Measurements from ENCODE around the gene EXTL1.

The EXTL1 gene

DNA sequence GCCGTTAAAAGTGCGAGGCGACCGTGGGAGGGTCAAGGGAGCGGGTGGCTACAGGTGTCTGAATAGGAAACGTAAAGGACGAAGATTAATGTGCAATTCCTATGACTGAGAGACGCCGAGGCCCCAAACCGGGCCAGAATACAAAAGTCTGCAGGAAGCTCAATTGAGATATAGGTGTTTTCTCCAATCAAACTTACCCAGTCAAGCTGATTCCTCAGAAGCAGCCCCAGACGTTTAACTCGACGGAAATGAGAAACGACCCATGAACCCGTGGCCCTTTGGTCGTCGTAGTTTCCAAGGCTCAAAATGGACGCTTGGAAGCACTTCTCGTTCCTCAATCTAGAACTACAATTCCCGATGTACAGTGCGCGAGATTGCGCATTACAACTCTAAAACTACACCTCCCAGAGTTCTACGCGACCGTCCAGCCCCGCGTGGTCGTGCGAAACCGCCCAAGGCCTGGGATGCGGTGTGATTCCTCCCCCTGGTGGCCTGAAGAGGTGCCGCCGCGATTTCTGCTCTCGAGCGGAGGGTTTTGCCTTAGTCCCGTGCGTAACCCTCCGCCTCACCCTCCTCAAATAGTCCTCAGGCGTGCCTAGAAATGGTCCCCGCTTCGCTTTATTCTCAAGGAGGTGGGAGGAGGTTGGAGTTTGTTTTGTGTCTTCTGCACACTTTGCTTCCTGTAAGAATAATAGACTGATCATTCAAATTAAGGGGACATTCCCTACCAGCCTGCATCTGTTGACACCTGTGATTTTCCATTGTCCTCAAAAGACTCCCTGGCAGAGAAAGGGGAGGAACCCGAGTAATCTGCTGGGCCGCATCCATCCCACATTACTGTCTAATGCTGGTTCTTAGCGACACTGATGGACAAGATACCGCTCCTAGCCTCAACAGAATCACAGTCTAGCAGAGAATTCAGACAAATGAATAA, 23.5 kb upstream of the EXTL1 start, which contains the start of gene PAFAH2:
Gene PAFAH2, minus strand, starts transcription at position 236 of the 934 bp plus-strand sequence. CDS start 7,247 bp downstream, outside the sequence.
- DNase-seq: peak; percentile 97

DNA sequence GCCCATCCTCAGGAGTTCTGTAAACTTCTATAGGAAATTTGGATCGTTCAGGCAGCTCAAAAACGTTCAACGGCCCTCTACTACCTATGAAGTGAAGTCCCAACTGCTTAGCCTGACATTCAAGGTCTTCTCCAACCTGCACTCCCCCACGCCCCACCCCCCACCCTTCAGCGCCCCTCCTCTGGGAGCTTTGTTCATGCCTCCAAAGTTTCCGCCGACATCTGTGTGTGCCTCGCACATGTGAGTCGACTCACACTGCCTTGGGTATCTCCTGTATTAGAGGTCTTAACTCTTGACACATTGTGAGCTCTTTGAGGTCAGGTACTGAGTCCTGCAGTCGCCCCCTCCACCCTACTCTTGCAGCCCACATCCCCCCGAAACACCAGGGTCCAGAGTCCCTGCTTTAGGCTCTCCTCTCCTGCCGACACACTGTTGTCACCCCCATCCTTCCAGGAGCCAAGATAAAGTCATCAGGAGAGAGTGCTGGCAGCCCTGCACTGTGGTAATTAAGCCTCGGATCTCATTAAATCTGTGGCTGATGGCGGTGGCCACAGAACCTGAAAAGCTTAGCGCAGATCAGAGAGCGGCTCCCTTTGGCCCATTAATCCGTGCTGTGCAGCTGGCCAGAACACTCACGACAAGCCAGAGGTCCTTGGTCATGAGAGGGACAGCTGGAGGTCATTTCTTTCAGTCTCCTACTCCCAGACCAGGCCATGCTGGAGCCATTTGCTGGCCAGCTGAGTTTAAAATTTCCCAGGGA, 22.4 kb upstream of the EXTL1 start:
- no peak for DNase-seq

DNA sequence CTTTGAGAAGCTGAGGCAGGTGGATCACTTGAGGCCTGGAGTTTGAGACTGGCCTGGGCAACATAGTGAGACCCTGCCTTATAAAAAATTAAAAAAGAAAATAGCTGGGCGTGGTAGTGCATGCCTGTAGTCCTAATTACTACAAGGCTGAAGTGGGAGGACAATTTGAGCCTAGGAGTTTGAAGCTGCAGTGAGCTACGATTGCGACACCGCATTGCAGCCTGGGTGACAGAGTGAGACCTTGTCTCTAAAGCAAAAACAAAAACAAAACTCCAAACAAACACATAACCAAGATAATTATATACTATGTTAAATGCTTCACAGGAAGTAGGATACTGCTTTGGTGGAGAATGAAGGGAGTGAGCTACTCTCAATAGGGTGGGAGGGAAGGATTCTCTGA, 18.3 kb upstream of the EXTL1 start:
- no peak for DNase-seq

DNA sequence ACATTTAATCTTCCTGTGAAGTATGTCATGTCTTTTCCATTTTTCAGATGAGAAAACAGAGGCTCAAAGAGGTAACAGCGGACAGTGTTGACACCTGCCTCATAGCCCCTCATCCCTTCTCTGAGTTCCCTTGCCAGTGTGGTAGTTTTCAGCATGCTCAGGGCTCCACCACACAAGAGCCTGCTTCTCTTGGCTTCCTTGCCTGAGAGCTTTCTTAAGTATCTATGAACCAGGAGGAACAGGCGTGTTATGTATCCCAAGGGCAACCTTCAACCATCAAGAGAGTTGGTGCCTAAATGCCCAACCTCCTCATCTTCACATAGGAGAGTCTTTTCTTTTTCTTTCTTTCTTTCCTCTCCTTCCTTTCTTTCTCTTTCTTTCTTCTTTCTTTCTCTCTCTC, 17.8 kb upstream of the EXTL1 start:
- no peak for DNase-seq

DNA sequence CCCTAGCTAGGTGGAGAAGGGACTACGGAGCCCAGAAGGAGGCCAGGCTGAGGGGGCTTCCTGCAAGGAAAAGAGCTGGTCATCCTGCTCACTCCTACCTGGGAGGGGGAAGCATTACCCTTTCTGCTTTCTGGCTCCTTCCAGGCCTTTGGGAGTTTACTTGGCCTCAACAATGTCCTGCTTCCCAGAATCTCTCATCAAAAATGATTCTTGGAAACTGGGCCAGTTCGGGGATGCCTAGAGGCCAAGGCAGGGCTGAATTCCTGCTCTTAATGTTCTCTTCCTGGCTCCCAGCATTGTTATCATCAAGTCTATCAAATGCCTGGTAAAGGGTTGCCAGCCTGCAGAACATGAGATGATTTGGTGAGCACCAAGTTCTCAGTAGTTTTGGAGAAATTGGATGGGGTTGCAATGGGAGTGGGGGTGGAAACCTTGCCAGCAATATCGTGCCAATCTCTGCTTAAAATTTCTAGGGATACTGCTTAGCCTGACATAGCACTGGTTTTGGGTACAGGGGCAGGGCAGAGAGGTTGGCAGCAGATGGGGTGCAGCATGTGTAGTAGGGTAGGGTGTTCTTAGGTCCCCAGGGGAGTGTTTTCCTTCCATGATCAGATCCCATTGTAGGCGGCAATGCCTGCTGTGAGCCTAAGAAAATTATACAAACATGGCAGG, 16.0 kb upstream of the EXTL1 start:
- no peak for DNase-seq

DNA sequence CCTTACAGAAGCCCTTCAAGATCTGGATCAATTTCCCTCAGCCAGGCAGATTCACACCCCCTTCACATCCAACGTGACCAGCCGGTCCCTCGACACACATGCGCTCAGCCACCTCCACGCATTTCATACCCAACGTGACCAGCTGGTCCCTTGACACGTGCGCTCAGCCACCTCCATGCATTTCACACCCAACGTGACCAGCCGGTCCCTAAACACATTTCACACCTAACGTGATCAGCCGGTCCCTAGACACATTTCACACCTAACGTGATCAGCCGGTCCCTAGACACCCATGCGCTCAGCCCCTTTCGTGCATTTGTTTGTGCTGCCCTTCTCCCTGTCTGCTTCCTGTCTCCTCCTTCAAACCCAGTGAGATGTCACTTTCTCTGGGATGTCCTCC, 14.9 kb upstream of the EXTL1 start:
- DNase-seq: no peak

DNA sequence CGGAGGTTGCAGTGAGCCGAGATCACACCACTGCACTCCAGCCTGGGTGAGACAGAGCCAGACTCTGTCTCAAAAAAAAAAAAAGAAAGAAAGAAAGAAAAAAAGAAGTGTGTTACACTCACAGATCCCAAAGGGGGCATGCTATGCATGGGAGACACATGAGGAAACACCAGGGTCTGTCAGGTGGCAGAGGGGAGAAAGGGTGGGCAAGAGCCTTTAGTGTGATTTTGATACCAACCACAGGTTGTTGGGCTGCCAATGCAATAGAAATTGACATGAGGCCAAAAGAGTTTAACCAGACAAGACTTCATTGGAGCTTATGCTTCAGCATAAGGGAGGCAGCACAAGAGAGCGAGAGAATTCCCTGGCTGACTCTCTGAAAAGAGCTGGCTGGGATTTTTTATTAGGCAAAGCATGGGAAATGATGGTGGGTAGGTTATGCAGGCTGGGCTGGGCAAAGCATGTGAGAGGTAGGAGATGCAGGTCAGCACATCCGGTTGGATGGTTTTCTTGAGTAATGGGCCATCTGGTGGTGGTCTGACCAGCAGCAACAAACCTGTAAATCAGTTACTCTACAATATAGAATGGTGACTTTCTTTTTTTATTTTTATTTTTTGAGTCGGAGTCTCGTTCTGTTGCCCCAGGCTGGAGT, 11.7 kb upstream of the EXTL1 start:
- DNase-seq: no peak

DNA sequence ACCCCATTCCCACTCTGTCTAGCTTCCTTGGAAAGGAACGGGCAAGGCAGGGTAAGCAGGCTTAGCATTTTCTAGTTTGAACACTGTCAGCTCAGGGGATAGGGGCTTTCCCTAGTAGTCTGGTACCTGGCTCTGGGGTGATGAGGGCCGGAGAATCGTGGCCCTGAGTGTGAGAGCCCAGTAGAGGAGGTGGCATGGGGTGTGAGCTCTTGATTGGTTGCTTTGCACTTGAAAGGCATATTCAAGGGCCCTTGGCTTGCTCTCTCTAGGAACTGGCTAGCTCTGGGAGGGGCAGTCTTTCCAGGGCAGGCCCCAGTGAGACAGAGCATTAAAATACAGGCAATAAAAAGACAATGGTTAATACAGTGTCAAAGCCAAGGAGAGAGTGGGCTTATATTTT, 10.8 kb upstream of the EXTL1 start:
- no peak for DNase-seq

DNA sequence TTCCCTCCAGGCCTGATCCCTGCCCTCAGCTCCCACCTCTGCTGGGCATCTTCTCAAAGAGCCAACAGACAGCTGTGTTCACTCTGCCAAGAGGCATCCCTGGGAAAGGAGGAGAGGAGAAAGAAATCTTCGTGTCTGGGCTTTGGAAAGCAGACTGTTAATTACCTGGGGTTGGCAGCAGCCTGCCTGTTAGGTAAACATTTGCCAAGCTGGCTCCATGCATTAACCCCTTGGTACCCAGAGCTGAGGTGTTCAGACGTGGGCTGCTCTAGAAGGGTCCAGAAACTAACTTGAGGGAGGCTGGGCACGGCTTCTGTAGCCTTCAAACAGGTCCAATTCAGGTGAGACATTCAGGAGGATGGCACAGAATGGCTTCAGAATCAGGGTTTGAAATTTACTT, 8.7 kb upstream of the EXTL1 start:
- no peak for DNase-seq

DNA sequence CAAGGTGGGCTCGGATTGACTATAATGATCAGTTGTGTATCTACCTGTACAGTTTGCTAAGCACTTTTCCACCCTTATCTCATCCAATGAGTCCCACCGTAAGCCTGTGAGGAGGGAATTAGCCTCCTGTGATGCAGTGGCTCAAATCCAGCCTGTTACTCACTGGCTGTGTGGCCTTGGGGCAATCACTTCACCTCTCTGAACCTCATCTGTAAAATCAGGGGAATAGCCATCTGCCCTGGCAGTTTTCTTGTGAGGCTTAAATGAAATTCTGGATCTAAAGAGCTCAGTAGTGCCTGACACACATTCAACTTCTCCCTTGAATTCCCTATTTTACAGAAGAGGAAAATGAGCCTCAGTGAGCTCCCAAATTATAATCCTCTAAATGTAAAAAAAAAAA, 7.4 kb upstream of the EXTL1 start:
- DNase-seq: no peak

DNA sequence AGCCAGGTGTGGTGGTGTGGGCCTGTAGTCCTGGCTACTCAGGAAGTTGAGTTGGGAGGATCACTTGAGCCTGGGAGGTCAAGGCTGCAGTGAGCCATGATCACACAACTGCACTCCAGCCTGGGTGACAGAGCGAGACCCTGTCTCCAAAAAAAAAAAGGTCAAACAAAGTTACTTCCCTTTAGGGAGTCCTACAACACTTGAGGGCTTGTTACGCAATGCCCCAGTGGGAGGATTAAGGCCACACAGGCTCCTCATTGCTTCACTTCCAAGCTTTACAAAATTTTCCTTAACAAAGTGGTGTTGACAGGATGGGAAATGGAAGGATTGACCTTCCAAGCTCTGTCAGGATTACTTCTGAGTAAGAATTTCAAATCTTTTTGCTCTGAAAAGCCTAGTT, 6.2 kb upstream of the EXTL1 start:
- no peak for DNase-seq

DNA sequence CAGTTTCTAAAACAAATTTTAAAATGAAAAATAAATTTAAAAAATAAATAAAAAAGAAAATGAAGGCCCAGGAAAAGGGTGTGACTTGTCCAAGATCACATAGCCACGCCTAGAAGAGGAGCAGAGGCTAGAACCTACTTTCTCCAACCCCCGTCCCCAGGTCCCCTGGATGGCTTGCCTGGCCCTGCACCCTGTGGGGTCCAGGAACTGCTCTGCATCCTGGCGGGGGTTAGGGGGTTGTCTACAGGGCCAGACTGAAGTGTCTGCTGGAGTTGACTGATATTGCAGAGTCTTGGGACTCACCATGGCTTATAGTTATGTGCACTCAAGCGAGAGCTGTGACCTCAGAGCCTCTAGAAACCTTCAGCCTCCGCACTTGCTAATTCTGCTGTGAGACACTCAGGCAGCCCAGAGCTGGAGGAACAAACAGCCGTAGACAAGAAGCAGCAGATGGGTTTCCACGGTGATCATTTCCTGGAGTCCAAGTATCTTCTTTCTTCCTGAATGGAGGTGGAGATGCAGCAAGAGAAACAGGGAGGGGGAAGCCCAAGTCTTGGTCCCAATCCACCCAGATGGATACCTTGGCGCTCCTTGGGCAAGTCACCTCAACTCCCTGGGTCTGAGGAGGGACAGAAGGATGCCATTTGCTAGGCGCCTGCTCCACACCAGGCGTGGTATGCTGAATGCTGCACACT, 5.2 kb upstream of the EXTL1 start:
- no peak for DNase-seq

DNA sequence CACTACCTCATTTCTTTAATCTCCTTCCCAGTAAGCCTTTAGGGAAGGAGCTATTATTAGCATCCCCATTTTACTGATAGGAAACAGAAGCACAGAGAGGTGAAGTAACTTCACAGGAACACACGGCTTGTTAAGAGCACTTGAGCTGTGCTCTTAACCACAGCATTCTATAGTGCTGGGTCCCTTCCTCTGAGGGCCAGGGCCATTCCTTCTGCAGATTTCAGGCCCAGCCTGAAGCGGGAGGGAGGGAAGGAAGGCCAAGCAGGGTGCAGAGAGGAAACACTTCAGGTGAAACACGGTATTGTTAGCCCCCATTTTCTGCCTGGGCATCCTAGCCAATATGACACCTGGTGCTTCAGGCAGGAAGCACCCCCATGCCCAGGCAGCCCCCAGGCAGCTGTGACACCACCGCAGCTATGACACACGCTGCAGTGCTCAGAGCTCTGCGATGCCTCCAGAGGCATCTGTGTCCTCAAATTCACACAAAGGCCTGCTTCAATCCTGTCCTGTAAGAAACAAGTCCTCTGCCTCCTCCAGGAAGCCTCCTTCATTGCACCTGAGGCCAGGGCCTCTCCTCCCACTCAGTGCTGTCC, 4.5 kb upstream of the EXTL1 start:
- no peak for DNase-seq

DNA sequence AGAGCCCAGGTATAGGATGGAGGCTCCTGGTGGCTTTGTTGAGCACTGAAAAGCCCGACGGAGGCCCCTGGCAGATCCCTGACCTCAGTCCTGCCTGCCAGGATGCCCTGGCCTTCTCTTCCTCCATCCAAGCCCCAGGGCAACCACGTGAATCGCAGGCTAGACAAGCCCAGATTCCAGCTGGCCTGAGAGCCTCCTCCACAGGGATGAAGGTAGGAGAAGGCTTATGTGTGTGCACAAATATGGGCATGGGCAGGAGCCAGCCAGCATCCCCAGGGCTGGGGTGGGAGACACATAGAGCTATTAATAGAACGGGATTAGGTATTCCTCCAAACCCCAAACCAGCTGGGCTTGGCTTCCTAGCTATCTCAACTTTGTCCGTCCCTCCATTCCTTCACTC, 4.0 kb upstream of the EXTL1 start:
- DNase-seq: no peak

DNA sequence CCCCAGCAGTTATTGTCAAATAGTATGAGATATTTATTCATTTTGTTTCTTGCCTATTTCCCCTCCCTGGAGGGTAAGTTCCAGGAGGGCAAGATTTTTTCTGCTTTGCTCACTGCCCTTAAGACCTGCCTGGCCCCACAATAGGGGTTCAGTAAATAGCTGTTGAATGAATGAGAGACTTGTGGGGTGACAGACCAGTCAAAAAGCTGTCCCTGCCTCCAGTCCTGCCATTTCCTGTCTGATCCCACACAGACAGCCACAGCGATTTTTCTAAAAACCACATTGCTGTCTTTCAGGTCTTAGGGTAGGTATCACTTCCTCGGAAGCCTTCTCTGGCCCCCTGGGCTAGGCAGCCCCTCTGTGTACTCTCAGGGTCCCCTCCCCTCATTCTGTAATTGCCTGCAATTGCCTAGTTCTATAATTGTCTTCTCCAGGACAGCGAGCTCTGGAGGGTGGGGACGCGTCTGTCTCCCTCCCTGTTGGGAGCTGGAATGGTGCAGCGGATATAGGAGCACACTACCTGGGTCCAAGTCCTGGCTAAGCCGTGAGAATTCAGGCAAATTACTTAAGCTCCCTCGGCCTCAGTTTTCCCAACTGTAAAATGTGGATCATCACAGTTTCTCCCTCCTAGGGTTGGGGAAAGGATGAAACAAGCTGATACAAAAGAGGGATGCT, 1.8 kb upstream of the EXTL1 start:
- no peak for DNase-seq

DNA sequence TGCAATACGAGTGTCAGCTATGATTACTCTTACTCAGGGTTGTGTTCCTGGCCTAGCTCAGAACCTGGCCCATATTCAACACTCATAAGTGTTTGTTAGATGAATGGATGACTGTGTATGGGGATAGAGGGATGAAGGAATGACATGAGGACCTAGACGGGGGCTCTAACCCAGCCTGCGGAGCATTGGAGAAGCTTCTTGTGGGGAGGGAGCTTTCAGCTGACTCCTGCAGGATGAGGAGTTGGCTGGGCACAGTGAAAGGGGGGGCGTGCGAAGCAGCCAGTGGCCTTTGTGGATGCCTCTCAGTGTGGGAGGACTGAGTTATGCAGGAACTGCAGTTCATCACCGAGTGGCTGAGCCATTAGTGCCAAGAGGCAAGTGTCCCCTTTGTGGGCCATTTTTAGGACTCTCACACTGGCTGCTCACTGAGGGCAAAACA, 1.2 kb upstream of the EXTL1 start:
- DNase-seq: no peak

DNA sequence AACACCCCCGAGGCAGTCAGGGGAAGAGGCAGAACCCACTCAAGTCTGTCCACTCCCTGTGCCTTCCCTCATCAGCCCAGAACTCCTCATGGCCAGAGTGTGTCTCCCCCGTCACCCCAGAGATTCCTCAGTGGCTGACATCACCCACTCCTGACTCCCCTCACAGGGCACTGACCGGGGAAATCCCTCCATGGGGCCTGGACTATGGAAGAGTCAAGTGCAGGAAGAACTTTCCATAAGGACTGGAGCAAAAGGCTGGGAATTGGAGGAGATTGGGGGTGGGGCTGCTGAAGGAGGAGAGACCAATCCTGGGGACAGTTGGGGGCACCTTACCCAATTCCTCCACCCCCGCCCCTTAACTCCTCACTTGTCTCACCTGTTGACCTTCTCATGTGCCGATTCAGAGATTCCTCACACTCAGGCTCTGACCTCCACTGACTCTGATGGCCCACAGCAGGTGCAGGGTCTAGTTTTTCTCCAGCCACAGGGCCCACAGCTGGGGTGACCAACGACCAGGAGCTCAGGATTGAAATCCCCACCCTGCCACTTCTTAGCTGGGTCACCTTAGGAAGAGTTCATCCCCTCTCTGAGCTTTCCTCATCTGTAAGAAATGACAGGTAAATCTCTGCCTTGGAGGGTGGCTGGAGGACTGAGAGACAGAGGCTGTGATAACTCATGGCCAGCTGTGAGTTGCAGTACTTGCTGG, 481 bp upstream of the EXTL1 start:
- no peak for DNase-seq

DNA sequence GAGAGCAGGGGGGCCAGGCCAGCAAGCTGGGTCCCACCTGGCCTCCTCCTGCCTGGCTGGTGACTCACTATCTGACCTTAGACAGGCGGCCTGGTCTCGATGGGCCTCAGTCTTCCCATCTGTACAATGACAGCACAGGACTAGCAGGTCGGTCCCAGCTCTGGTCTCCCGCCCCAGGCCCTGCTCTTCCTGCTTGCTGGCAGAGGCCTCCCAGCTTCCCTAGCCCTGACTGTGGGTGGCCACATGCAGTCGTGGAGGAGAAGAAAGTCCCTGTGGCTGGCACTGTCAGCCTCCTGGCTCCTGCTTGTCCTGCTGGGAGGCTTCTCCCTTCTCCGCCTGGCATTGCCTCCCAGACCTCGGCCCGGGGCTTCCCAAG, 817 bp downstream of the EXTL1 start:
- no peak for DNase-seq

DNA sequence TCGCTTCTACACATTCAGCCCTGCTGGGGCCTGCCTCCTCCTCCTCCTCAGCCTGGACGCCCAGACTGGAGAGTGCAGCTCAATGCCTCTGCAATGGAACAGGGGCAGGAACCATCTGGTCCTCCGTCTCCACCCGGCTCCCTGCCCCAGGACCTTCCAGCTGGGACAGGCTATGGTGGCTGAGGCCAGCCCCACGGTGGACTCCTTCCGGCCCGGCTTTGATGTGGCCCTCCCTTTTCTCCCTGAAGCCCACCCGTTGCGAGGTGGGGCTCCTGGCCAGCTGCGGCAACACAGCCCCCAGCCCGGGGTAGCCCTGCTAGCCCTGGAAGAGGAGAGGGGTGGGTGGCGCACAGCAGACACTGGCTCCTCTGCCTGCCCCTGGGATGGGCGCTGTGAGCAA, 1.4 kb downstream of the EXTL1 start:
- no peak for DNase-seq

DNA sequence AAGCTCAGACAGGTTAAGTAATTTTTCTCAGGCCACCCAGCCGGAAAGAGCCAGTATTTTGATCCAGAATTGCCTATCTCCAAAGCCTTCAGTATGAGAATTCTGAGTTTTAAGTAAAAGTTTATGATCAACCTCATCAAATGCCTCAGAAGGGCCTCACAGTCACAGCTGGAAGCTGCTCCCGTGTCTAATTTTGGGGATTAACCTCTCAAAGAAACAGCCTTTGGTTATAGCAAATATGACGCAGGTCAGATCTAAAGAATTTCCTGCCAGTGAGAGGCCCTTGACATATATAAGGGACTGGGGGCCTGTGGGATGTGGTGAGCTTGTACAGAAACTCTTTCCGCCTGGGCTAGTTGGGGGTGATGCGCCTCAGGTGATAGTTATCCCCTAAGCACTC, 2.3 kb downstream of the EXTL1 start:
- DNase-seq: no peak

DNA sequence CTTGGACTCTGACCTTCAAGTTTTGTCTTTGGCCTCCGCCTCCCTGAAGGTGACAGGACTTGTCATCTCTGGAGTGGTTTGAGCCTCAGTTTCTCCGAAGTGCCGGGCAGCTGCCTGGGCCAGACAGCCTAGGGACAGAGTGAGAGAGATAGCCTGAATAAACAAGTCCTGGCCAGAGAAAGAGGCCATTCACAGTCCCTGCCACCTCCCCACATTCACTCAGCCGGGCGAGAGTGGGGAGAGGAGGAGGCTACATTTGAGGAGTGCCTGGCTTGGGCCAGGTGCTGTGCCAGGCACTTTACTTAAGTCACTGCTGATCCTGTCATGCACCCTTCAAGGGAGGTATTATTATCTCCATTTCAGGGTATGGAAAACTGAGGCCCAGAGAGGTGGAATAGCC, 3.5 kb downstream of the EXTL1 start:
- DNase-seq: no peak

Data from stimulated activated CD4-positive, alpha-beta T cell treated with anti-CD3 and anti-CD28 coated beads, Interleukin-1b, Interleukin-23, amount 100 ng/mL, for 48 hours (primary cell).